MCF 10A (cell line): ENCODE measurements around the gene SLC24A3. TPM values are rescaled to one million over a fixed set of nuclear protein-coding genes. Genes with fewer than 3 reads are reported as not detected.

ENCODE experiments used
- BruUV-seq: library from RNA; stranded (reverse); fragments of 400-500 nt; replicated peaks from 2 replicates; lab custom pipeline; 2021; lab: Mats Ljungman, UMichigan
- CTCF ChIA-PET: fragments of 300-600 bp; sonication (Branson Sonifier 250); formaldehyde crosslinking; extraction: SDS; loops from one replicate; lab custom pipeline; 2021; ENCODE audit warnings: antibody characterized with exemption, inconsistent platforms; lab: Yijun Ruan, JAX
- POLR2A ChIA-PET: fragments of 300-600, 350-650 bp; sonication (Branson Sonifier 250); formaldehyde crosslinking; extraction: SDS; loops from one replicate; lab custom pipeline; 2020; ENCODE audit warnings: antibody characterized with exemption, inconsistent platforms; lab: Yijun Ruan, JAX
- DNase-seq: peaks from one replicate; pipeline ENCODE4 v3.0.0-alpha.2; 2018; ENCODE audit not compliant: unreplicated experiment
- H3K27ac Mint-ChIP-seq: one replicate; pipeline ENCODE4 v1.8.0; 2022; ENCODE audit warnings: mild to moderate bottlenecking, low read depth, mixed read lengths; ENCODE audit not compliant: unreplicated experiment
- H3K27me3 Mint-ChIP-seq: one replicate; pipeline ENCODE4 v1.8.0; 2022; ENCODE audit warnings: mixed read lengths; ENCODE audit not compliant: insufficient read depth, unreplicated experiment
- H3K36me3 Mint-ChIP-seq: one replicate; pipeline ENCODE4 v1.8.0; 2022; ENCODE audit warnings: mild to moderate bottlenecking, moderate library complexity, mixed read lengths; ENCODE audit not compliant: insufficient read depth, unreplicated experiment
- H3K4me1 Mint-ChIP-seq: one replicate; pipeline ENCODE4 v1.8.0; 2022; ENCODE audit warnings: mixed read lengths; ENCODE audit not compliant: insufficient read depth, unreplicated experiment
- H3K4me3 Mint-ChIP-seq: one replicate; pipeline ENCODE4 v1.8.0; 2022; ENCODE audit warnings: mild to moderate bottlenecking, moderate library complexity, mixed read lengths; ENCODE audit not compliant: unreplicated experiment
- H3K9me3 Mint-ChIP-seq: one replicate; pipeline ENCODE4 v1.8.0; 2022; ENCODE audit warnings: mixed read lengths; ENCODE audit not compliant: unreplicated experiment
- CTCF ChIP-seq: fragments of 200-600 bp; IDR thresholded peaks from one replicate; pipeline ENCODE4 v1.8.0; 2022; ENCODE audit warnings: antibody characterized with exemption, mild to moderate bottlenecking; ENCODE audit not compliant: unreplicated experiment
- intact Hi-C: fragments of 100-400 bp; cut with micrococcal nuclease; formaldehyde crosslinking; loops from 2 replicates; pipeline ENCODE4 v1.14.1; 2022
- total RNA-seq: library from RNA; stranded (reverse); gene quantifications from 2 replicates; pipeline ENCODE4 v1.2.3, GENCODE V29; 2022

SLC24A3 gene
- total RNA-seq, 1 experiment from 2014 or later: not detected

GRCh38 chr20:19715986-19716385 is 503.5 kb downstream of the SLC24A3 start:
- Mint-ChIP-seq H3K9me3 (no peaks in the 10 kb centered on the region), H3K27ac (no peak overlapping the region), H3K4me3 (no peak overlapping the region), H3K27me3 (no peaks in the 10 kb centered on the region), H3K36me3 (no peaks in the 10 kb centered on the region), H3K4me1 (no peaks in the 10 kb centered on the region)
- DNase-seq: no peak
- TF ChIP-seq CTCF: no peak
- ChIA-PET CTCF (interaction anchor here (0.6 to 1.7 kb wide), 3 partner anchors 15 to 61 kb away, joined by 3 to 20 read pairs (median 3); no protein-coding TSS in a partner anchor), POLR2A (no interaction called here)
- BruUV-seq: no TSS peak
- intact Hi-C loops: no loop called here

- no peak overlapping the region for H3K4me3 Mint-ChIP-seq
These were observed 506.4 kb downstream of the SLC24A3 start for GRCh38 chr20:19718880-19719279.

GRCh38 chr20:19720991-19721390 is 508.5 kb downstream of the SLC24A3 start:
- Mint-ChIP-seq H3K27me3 (no peaks in the 10 kb centered on the region), H3K27ac (no peak overlapping the region), H3K9me3 (no peaks in the 10 kb centered on the region), H3K4me1 (peaks cover 10% of the 10 kb centered on the region), H3K36me3 (no peaks in the 10 kb centered on the region), H3K4me3 (no peak overlapping the region)
- no TSS peak for BruUV-seq
- ChIA-PET POLR2A (interaction anchor here (0.7 kb wide), 1 partner anchor 70 kb away, joined by 3 read pairs; no protein-coding TSS in a partner anchor), CTCF (interaction anchor here (0.6 to 1.3 kb wide), 4 partner anchors 24 to 51 kb away, joined by 3 to 5 read pairs (median 3); no protein-coding TSS in a partner anchor)
- DNase-seq: no peak
- intact Hi-C loops: no loop called here
- no peak for TF ChIP-seq CTCF

More at GRCh38 chr20:19718880-19719279, 506.4 kb downstream of the SLC24A3 start:
- Mint-ChIP-seq H3K36me3 (no peaks in the 10 kb centered on the region), H3K27ac (no peak overlapping the region), H3K4me1 (no peaks in the 10 kb centered on the region), H3K27me3 (no peaks in the 10 kb centered on the region), H3K9me3 (no peaks in the 10 kb centered on the region)
- intact Hi-C loops: no loop called here
- ChIA-PET CTCF (interaction anchor here (0.6 kb wide), 2 partner anchors 44 to 298 kb away, joined by 3 read pairs; no protein-coding TSS in a partner anchor), POLR2A (no interaction called here)
- no peak for TF ChIP-seq CTCF
- DNase-seq: no peak
- BruUV-seq: no TSS peak

GRCh38 chr20:19723051-19723450 is 510.6 kb downstream of the SLC24A3 start:
- Mint-ChIP-seq H3K27ac (no peak overlapping the region), H3K9me3 (no peaks in the 10 kb centered on the region), H3K4me1 (peaks cover 18% of the 10 kb centered on the region), H3K4me3 (no peak overlapping the region), H3K27me3 (no peaks in the 10 kb centered on the region), H3K36me3 (no peaks in the 10 kb centered on the region)
- CTCF ChIA-PET: interaction anchor here (0.6 to 1.6 kb wide), 4 partner anchors 27 to 160 kb away, joined by 3 to 6 read pairs (median 3); no protein-coding TSS in a partner anchor
- TF ChIP-seq CTCF: no peak
- intact Hi-C loops: no loop called here
- BruUV-seq: no TSS peak
- POLR2A ChIA-PET: interaction anchor here (0.6 to 1.5 kb wide), 4 partner anchors 9 to 252 kb away, joined by 3 to 6 read pairs (median 3); no protein-coding TSS in a partner anchor
- DNase-seq: no peak
